Fibroblast of skin of left quadriceps (primary cell): ENCODE data around the gene CAMTA1.

ENCODE experiments used
- DNase-seq, 2 experiments: peaks; one replicate each; pipeline ENCODE4 v3.0.0-alpha.2; 2013; ENCODE audit warnings: low read depth in 2 of 2

Gene CAMTA1

DNA sequence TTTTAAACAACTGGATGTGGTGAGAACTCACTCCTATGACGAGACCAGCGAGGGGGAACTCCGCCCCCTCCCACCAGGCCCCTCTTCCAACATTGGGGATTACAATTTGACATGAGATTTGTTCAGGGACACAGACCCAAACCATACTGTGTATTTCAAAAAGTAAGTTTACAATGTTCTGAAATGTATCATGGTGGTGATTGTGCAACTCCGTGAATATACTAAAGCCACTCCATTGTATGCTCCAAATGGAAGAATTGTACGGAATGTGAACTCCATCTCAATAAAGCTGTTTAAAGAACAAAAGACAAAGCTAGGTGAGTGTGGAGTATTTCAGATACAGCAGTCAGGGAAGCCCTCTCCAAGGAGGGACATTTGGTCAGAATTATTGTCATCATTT, 553.8 kb downstream of the CAMTA1 start:
- no peak for DNase-seq

DNA sequence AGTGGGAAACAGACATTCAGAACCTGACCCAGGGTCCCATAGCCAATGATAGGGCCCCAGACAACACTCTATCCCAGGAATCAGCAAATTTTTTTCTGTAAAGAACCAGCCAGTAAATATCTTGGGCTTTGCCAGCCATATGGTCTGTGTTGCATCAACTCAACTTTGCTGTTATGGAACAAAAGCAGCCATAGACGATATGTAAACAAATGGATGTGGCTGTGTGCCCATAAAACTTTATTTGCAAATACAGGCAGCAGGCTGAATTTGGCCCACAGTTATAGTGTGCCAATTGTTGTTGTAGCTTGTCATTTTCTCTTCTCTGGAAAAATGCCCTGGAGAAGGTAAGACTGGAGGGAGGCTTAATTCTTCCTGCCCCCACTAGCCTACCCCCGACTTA, 554.7 kb downstream of the CAMTA1 start:
- DNase-seq: no peak

DNA sequence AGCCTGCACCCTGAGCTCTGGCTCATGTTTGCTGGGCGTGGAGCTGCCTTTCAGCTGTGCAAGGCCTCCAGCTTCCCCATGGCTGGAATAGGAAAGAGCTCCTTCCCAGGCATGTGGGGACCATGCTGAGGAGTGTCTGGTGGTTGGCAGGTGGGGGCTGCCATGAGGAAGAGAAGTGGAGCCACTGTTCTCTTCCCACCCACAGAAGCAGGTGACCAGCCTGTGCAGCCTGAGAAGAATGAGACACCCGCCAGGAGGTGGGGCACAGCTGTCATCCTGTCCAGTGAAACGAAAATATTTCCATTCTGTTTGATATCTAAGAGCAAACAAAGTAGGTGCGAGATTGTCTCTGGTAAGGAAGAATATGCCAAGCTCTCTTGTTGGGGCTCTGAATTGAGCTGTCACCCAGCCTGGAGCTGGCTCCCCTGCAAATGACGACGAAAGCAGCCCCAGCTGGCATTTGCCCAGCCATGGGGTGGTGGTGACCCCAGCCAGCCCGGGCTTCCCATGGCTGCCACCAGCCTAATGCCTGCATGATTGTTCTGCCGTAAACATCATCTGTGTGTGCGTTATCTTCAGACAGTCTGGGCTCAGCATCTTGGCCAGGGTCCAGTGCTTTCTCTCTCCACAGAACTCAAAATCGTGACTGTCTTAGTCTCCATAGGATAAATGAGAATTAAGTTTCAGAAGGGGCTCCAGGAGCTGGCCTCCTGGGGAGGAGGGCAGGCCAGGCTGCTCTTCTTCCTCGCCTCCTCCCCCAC, 556.1 kb downstream of the CAMTA1 start:
- DNase-seq: no peak

DNA sequence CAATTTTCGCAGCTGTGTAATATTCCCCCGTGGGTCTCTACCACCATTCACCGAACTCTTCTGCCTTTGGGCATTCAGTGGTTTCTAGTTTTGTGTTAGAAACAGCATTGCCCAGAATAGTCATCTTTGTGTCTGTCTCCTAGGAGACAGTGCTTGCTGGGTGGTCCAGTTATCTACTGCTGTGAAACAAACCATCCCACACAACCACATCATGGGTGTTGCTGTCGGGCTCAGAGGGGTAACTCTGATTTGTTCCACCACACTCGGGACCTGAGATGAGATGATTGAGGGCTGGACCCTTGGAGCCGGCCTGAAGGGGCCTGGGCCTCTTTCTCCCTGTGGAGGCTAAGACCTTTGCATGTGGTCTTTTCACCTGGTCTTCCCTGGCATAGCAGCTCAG, 558.6 kb downstream of the CAMTA1 start:
- DNase-seq: no peak

DNA sequence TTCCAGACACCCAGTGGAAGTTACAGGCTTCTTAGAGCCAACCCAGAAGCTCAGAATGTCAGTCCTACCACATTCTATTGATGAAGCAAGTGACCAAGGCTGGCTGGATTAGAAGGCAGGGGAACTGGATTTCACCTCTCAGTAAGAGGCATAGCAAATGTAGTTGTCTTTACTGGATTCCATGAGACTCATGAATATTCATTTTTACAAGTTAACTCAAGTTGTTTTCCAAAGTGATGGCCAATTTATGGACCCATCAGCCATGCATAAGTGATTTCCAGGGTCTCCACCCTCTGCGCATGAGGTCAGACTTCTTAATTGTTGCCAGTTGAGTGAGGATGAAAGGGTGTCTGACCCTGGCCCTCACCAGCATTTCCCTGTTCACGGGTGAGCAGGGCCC, 559.0 kb downstream of the CAMTA1 start:
- no peak for DNase-seq

DNA sequence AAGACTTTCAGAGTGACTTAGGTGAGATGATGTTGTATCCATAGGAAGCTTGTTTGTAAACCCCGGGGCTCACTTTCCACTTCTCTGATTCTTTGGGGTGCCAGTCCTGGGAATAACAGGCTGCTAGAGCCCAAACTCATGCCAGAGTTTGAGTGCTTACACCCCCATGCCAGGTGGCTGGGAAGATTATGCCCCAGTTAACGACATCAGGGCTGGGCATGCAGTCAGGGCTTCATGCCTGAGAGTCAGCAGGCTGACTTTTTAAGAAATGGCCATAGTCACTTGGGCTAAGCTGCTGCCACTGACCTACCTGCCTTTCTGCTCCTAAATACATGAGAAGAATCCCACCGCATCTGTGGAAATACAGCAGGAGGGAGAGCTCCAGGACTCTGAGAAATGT, 560.3 kb downstream of the CAMTA1 start:
- DNase-seq: no peak

DNA sequence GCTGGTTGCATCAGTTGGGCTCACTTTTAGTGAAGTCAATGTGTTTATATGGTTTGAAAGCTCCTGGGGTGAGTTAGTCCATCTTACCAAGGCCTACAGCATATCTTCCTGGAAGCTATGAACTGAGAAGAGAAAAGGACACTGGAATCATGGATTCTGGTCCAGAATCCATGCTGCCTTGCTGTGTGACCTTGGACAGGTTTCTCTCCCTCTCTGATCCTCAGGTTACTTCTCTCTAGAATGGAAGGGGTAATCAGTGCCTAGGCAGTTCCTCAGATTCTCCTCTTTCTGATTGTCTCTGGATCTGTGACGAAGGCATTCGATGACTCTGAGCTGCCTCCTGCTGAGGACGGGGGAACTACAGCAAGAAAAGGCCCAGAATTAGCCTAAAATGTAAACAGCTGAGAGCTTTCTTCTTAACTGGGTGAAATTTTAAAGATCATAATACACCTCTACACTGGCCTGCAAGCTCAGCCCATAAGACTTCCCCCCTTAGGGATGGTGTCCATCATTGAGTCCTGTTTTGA, 560.9 kb downstream of the CAMTA1 start:
- no peak for DNase-seq

DNA sequence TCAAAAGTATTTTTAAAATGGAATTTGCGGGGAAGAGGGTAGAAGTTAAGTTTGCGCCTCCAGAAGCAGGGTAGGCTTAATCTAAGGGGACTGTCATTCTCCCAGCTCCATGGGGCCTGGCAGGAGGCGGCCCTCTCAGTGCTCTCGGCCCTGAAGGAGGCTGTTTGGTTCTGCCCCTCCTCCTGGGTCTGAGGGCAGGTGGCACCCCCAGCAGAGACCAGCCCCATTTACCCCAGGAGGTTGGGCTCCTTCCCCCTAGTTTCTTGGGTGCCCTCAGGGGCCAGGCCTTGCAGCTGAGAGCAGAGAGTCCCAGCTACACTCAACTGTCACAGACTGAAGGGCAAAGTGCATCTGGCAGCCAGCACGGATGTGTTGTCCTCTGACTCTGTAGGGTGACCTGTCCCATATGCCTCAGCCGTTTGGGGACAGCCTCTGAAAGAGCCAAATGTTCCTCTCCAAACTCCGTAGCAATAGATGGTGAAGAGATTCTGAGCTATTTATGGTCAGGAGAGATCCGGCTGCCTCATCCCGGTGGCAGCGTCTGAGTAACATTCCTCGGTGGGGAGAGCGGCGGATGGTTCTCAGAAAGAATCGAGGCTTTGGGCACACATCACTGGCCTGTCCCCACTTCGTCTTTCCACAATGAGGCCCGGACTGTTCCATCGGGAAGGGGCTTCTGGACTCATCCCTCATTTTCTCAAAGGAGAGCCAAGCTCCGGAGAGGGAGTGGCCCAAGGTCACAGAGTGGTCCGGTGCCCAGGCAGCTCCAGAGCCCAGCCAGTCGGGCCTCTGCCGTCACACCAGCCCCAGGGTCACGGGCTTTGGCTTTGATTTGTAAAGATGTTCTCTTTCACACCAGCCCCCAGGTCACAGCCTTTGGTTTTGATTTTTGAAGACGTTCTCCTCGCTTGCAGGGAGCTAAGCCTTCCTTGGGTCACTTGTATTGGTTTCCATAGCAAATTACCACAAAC, 561.6 kb downstream of the CAMTA1 start:
- DNase-seq: no peak

DNA sequence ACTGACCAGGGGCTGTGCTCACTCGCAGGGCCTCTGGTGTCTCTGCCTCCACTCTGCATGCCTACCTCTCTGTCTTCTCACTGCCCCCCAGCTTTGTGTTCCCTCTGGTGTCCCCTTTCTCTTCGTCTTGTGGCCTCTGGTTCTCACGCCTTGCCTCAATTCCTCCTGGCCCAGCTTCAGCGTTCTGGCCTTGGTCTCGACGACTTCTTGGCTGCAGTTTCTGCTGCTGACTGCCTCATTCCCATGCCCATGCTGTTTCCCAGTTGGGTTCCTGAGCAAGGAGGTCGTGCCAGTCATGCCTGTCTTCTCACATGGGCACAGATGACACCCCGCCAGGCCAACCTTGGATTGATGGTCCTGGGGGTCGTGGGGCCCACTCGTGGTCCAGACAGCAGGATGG, 562.8 kb downstream of the CAMTA1 start:
- no peak for DNase-seq

DNA sequence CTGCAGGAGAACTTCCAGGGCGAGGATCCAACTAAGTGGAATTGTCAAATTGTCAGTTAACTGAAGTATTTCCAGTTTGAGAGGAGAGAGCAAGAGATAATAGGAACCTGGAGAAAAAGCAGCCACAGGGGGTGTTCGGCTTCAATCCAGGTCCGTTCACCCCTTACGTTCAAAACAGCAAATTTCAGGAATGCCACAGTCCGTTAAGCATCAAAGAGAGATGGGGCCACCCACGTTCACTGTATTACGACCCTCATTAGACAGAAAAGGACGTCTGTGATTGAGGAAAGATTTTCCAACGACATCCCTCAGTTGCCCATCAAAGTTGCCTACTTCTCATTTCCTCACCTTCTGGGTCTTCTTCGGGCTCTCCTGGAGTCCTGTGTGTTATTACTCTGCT, 563.3 kb downstream of the CAMTA1 start:
- no peak for DNase-seq

DNA sequence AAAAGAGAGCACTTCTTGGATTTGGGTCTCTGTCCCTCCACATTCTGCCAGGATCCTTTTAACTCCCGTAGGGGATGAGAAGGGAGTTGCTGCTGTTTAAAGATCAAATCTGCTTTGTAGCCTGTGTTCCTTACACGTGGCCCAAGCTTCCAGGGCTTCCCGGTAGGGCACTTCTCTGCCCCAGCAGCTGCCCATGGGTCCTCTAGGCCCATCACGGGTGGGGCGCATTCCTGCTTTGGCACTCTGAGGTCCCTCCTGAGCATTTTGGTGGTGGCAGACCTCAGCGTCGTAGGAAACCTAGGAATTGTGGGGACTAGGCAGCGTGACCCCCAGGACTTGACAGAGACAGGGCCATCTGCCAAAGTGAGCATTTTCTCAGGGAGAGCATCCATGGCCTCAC, 565.5 kb downstream of the CAMTA1 start:
- no peak for DNase-seq

DNA sequence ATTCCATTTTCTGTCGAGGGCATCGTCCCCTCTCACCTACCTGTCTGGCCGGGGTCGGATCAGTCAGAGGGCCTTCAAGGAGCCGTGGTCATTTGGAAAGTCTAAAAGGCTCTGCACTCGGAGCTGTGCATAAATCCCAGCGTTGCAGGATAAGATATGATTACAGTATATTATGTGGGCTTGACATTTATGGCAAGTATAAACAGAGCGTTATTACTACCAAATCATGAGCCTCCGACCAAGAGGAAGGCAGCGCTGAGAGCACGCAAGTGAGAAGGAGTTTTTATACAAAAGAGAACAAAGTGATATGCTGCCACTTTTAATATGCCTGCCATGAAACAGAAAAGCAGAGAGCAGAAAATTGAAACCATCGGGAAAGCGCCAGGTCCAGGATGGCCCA, 566.4 kb downstream of the CAMTA1 start:
- DNase-seq: no peak

DNA sequence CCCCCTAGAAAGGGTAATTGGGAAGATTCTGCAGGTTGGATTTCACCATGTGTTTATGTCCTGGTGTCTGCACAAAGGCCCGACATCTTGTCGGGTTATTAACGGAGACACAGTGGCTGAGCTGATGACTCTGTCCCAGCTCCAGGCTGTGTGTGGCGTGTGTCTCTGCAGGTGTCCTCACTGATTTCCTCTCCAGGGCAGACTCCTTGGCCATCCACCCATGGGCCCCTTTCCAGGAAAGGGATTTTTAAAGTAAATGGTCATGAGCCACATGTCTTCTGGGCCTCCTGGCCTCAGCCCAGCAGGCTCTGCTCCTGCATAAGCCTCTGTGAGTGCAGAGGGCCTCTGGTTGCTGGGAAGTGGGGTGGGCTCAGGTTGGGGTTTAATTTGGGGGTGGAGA, 567.1 kb downstream of the CAMTA1 start:
- no peak for DNase-seq

DNA sequence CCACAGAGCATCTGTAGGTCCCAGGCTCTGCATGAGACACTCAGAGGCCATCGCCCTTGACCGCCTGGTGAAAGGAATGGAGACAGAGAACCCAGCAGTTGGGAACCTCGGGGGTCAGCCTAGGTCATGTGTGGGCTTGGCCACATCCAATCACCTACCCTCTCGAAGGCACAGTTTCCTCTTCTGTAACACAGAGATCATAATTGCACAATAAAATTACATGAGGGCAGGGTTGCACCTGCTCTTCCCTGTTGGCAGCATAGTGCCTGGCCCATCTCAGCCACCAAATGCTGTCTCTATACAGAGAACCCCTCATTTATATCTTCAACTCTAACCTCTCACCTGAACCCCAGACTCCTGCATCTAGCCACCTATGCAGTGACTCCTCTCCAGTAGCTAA, 567.7 kb downstream of the CAMTA1 start:
- DNase-seq: no peak

DNA sequence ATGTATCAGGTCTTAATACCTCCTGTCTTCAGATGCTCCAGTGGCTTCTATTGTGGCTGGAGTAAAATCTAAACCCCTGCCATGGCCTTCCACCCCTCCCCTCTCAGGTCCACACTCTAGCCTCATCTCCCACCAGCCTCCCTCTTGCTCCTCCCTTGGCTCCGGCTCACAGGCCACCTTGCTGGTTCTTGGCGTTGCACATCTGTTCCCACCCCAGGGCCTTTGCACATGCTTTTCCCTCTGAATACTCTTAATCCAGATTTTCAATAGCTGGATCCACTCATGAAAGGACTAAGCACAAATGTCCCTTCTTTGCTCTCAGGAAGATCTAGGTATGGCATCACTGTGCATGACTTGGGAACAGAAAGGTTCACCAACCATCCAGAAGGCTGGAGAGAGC, 570.4 kb downstream of the CAMTA1 start:
- DNase-seq: no peak

DNA sequence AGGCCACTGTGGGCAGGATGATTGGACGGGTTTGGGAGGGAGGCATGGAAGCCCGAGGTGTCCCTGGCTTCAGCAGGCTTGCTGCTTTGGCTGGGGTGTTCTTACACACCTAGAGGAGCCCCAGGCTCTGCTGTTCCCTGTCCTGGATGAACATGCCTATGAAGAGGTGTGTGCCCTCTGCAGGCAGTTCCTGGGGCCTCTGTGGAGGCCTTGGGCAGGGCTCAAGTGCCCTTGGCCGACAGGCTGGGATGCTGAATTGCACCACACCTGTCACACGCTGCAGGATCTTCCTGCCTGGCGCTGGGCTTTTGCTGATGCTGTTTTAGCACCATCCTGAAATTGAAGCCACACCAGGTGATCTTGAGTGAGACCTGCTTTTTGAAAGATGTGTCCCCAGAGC, 570.8 kb downstream of the CAMTA1 start:
- DNase-seq: no peak

DNA sequence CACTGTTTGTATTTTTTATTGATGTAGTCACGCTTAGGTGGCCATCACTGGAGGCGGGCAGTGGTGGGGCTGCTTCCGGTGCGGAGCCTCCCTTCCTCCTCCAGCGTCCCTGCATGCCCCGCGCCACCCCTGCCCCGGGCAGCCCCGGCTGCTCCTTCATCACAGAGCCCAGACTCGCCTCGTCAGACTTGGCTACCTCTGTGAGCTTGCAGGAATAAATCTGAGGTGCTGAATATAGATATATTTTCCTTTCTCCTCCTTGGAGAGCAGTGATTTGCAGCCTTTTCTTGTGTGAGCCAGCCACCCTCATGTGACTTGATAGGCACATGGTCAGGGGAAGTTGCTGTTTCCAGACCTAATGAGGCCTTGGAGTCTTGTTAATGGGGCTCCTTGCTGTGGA, 573.2 kb downstream of the CAMTA1 start:
- DNase-seq: no peak

DNA sequence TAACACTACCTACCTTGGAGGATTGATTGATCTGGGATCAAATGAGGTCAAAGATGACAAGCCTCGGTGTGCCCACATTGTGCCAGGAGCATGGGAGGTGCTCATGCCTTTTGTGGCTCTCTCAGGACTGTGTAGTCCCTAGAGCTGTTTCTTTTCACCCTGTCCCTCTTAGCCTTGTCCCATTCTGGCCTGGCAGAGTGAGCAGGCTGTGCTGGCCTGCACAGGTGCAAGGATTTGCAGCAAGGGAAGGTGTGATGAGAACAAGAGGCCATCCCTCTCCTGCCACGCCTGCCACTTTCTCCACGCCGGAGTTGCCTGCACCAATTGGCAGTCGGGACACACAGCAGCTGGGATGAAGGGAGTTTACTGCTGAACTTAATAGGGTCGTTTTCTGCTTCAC, 575.3 kb downstream of the CAMTA1 start:
- DNase-seq: no peak

DNA sequence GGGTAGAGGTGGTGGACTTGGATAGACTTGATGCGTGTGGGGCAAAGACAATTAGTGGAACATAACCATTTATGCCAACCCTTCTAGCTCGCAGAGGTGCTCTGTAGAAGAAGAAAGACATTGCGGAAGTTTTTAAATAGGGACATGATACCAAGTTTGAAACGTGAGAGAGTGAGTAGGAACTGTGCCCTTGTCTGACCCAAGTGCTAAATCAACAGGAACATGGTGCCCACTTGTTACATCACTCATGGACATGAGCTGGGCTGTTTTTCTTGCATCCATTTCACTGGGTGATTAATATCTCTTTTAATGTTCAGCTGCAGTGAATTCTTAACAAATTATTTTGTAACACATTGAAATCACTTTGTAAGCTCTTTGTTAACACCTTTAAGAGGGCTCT, 577.7 kb downstream of the CAMTA1 start:
- no peak for DNase-seq

DNA sequence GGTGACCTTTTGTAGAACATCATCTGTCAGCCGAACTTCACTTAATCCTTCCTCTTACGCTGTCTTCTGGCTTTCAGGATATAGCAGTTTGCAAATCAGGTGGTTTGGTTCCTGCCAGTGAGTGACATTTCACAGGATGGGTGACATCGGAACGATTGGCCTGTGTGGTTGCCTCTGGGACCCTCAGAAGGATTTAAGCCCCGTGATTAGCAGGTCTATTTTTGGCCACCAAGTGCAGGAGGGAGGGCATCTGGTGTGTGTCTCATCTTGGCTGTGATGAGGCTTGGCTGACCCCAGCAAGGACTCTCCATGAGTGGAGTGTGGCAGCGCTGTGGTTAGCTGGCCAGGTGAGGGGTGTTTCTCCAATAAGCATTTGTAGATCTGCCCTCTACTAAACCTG, 578.2 kb downstream of the CAMTA1 start:
- DNase-seq: no peak

DNA sequence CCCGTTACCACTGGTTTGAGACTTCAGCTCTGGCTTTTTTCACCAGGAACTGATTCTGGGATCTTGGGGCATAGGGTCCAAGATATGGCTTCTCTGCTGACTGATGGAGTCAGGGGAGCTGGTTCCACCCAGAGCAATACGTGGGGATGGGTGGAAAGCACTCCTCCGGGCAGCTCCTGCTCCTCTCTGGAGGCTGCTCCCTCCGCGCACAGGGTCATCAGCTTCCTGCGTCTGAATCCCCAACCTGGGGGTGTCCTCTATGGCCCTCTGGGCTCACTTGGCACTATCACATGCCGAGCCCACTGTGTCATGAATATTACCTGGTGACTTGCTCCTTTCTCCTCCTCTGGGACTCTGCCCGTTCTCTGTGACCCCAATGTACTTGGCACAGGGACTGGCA, 580.5 kb downstream of the CAMTA1 start:
- no peak for DNase-seq

DNA sequence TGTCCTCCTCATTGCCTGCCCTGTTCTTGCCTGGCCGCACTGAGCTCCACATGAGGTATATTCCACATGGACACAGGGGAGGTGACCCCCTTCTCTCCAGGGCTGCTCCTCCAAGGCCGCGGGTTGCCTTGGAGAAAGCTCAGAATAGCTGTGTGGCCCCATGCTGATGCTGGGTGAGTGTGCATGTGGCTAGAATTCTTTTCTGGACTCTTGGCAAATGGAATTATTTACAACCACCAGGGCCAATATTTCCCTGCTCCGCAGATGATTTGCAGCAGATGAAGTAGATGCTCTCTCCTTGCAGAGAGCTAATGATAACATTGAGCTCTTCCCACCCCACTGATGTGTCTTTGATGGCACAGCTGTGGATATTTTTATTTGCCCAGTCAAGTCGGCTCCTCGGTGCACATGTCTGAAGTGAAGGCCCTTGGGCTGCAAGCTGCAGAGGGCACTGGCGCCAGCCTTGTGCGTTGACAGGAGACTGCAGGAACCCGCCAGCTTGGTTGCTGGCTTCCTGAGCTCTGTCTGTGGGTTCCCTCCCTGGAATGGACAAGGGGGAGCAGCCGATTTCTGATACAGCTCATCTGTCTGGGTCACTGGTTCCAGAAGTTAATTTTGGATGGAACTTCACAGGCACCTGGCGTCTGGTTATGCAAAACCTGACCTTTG, 581.2 kb downstream of the CAMTA1 start:
- no peak for DNase-seq
